Activated CD8-positive, alpha-beta T cell treated with anti-CD3 and anti-CD28 coated beads, Interleukin-2, amount 10 ng/mL, durations not matched to agents 7 days and 5 days (primary cell): ENCODE measurements around the gene MATN4. TPM values are rescaled to one million over a fixed set of nuclear protein-coding genes. Genes with fewer than 3 reads are reported as not detected.

Source experiments
- ATAC-seq: fragments of 150-1000 bp; cut with Tn5 transposase; one replicate; pipeline ENCODE4 v1.10.0; 2021; ENCODE audit warnings: moderate library complexity
- CTCF ChIA-PET: fragments of 350-600 bp; sonication (Branson Sonifier 250); formaldehyde crosslinking; loops from one replicate; lab custom pipeline; 2021; ENCODE audit warnings: antibody characterized with exemption; lab: Charles Lee
- POLR2A ChIA-PET: fragments of 350-600 bp; sonication (Branson Sonifier 250); formaldehyde crosslinking; loops from one replicate; lab custom pipeline; 2021; ENCODE audit warnings: antibody characterized with exemption; lab: Charles Lee
- DNase-seq: peaks from one replicate; pipeline ENCODE4 v3.0.0-alpha.2; 2020
- H3K27ac Mint-ChIP-seq: one replicate; pipeline ENCODE4 v1.8.0; 2021; ENCODE audit warnings: mild to moderate bottlenecking, mixed read lengths
- H3K27me3 Mint-ChIP-seq: one replicate; pipeline ENCODE4 v1.8.0; 2021; ENCODE audit warnings: low read depth, mixed read lengths
- H3K36me3 Mint-ChIP-seq: one replicate; pipeline ENCODE4 v1.8.0; 2021; ENCODE audit warnings: low read depth, mixed read lengths
- H3K4me1 Mint-ChIP-seq: one replicate; pipeline ENCODE4 v1.8.0; 2021; ENCODE audit warnings: low read depth, mixed read lengths
- H3K4me3 Mint-ChIP-seq: one replicate; pipeline ENCODE4 v1.8.0; 2021; ENCODE audit warnings: mild to moderate bottlenecking, mixed read lengths
- H3K9me3 Mint-ChIP-seq: one replicate; pipeline ENCODE4 v1.8.0; 2022; ENCODE audit warnings: mixed read lengths; ENCODE audit not compliant: insufficient read depth
- total RNA-seq, 2 experiments: library from RNA; stranded (reverse); gene quantifications; one replicate each; pipeline ENCODE4 v1.2.3, GENCODE V29; 2021

Gene MATN4
- total RNA-seq, 2 experiments from 2014 or later, result 0.39 TPM; not detected in 1

DNA sequence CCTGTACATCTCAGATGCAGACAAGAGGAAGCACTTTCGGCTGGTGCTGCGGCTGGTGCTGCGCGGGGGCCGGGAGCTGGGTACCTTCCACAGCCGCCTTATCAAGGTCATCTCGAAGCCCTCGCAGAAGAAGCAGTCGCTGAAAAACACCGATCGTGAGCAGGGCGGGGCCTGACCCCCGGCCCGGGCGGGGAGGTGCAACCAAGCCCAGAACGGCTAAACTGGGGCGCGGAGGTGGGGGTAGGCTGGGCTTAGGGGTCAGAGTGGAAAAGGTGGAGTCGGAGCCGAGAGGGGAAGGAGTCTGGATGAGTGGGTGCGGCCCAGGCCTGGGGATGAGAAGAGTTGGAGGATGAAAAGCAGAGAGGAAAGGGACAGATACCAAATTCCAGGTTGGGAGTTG lies 4.1 kb upstream of the MATN4 start:
- DNase-seq (no peak), ATAC-seq (no peak)
- no peaks in the 10 kb centered on the region for H3K9me3 Mint-ChIP-seq
- no peak overlapping the region for H3K4me3 Mint-ChIP-seq
- peaks cover 12% of the 10 kb centered on the region for H3K4me1 Mint-ChIP-seq
- CTCF ChIA-PET, result interaction anchor here (0.6 to 3.0 kb wide), 29 partner anchors 10 to 459 kb away, joined by 3 to 28 read pairs (median 4); partner anchors contain the start of gene SYS1
- H3K27ac Mint-ChIP-seq, result no peak overlapping the region
- H3K36me3 Mint-ChIP-seq, result no peaks in the 10 kb centered on the region
- peaks cover 42% of the 10 kb centered on the region for H3K27me3 Mint-ChIP-seq
- POLR2A ChIA-PET, result no interaction called here

DNA sequence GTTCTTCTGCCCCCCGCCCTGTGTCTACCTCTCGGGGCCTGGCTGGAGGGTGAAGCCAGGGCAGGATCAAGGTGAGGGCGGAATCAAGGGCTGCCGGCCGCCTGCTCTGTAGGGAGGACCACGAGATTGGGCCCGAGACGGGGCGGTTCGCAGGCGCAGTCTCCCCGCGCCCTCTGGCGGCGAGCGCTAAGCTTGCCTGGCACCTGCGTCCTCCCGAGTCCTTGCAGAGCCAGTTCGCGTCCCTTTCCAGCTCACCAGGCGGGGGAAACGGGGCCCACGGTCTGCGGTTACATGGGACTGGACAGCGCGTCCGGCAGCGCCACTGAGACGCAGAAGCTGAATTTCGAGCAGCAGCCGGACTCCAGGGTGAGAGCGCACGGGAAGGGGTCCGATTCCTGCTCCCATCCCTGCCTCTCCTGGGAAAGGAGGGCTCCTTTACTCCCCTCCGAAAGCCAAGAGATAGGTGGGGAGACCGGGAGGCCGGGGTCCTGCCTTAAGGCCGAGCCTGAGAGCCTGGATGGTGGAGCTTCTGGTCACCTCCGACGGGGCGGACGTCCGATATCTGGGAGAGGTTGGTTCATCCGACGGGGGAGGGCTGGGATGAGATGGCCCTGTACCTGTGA lies 3.6 kb upstream of the MATN4 start:
- Mint-ChIP-seq H3K27me3 (peaks cover 38% of the 10 kb centered on the region), H3K27ac (no peak overlapping the region), H3K4me1 (peaks cover 9% of the 10 kb centered on the region), H3K36me3 (no peaks in the 10 kb centered on the region), H3K9me3 (no peaks in the 10 kb centered on the region), H3K4me3 (no peak overlapping the region)
- peak; percentile 82 for ATAC-seq
- CTCF ChIA-PET, result interaction anchor here (0.6 to 3.0 kb wide), 29 partner anchors 9 to 459 kb away, joined by 3 to 28 read pairs (median 4); partner anchors contain the start of gene SYS1
- POLR2A ChIA-PET, result no interaction called here
- DNase-seq, result peak; percentile 70

- POLR2A ChIA-PET, result no interaction called here
- Mint-ChIP-seq H3K27me3 (peaks cover 40% of the 10 kb centered on the region), H3K27ac (no peak overlapping the region), H3K4me3 (no peak overlapping the region), H3K4me1 (peaks cover 7% of the 10 kb centered on the region), H3K9me3 (no peaks in the 10 kb centered on the region), H3K36me3 (no peaks in the 10 kb centered on the region)
- CTCF ChIA-PET, result interaction anchor here (1.7 kb wide), 1 partner anchor 15 kb away, joined by 6 read pairs; no protein-coding TSS in a partner anchor
- ATAC-seq, result no peak
- DNase-seq, result no peak
These were observed 976 bp upstream of the MATN4 start for GRCh38 chr20:45309075-45309474.

DNA sequence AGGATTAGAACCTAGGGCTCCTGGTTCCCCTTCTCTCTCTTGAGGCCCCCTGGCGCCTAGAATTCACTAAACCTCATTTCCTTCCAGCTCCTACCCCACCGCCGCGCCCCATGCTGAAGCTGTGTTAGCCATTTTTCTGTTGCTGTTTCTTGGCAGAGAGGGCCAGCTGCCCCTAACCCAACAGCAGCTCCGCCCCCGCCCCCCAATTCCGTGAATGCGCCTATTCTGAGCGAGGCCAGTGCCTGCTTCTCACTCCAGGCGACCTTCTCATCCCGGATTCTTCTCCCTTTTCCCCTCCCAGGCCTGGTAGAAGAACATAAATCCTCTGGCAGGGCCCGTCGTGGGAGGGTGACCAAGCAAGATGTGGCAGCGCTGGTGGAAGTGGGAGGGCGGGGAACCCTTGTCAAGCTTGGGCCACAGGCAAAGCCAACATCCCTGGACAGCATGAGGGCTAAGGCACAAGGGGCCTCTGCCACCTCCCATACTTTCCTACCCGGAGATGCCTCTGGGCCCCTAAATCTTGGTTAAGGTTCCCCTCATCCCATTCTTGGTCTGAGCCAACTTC lies 941 bp downstream of the MATN4 start:
- Mint-ChIP-seq H3K27me3 (peaks cover 41% of the 10 kb centered on the region), H3K27ac (no peak overlapping the region), H3K4me3 (no peak overlapping the region), H3K9me3 (no peaks in the 10 kb centered on the region), H3K36me3 (no peaks in the 10 kb centered on the region), H3K4me1 (peaks cover 14% of the 10 kb centered on the region)
- ChIA-PET CTCF (interaction anchor here (0.7 to 1.2 kb wide), 10 partner anchors 8 to 464 kb away, joined by 3 to 4 read pairs (median 3); no protein-coding TSS in a partner anchor), POLR2A (interaction anchor here (0.5 kb wide), 1 partner anchor 143 kb away, joined by 3 read pairs; no protein-coding TSS in a partner anchor)
- ATAC-seq, result no peak
- DNase-seq, result no peak

- POLR2A ChIA-PET, result no interaction called here
- ATAC-seq (peak; percentile 57), DNase-seq (peak; percentile 56)
- H3K4me1 Mint-ChIP-seq, result peaks cover 20% of the 10 kb centered on the region
- CTCF ChIA-PET, result interaction anchor here (0.8 to 1.2 kb wide), 6 partner anchors 8 to 464 kb away, joined by 3 to 4 read pairs (median 3); no protein-coding TSS in a partner anchor
- no peak within 1 kb of the TSS for H3K27ac Mint-ChIP-seq
- H3K36me3 Mint-ChIP-seq, result no peaks in the 10 kb centered on the region
- H3K9me3 Mint-ChIP-seq, result no peaks in the 10 kb centered on the region
- H3K27me3 Mint-ChIP-seq, result peaks cover 41% of the 10 kb centered on the region
- no peak within 1 kb of the TSS for H3K4me3 Mint-ChIP-seq
These were observed 1.6 kb downstream of the MATN4 start, which contains the start of gene RBPJL for GRCh38 chr20:45306431-45306982. TSS of gene RBPJL (plus strand) at chr20:45306840. CDS start at chr20:45306923, 83 bp downstream.

GRCh38 chr20:45305262-45305661 lies 2.8 kb downstream of the MATN4 start:
- POLR2A ChIA-PET, result no interaction called here
- peaks cover 34% of the 10 kb centered on the region for H3K27me3 Mint-ChIP-seq

DNA sequence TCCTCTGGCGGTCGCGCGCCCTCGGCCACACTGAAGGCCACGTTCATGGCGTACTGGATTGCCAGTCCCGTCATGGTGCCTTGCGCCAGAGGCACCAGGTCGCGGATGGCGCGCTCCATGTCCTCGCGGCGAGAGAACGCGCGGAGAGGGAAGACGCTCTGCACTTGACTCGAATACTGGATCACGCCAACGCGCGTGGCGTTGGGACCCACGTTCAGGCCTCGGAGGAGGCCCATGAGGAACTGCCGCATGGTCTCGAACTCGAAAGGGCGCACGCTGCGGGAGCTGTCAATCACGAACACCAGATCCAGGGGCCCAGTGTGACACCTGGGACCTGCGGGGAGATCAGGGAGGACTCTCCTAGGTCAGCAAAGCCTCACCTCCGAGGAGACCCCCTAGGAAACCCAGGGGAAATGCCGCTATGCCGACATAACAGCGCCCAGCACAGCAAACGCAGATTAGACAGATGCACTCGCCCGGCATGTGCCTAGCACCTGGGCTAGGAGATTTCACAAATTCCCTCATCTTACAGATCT lies 3.6 kb downstream of the MATN4 start:
- H3K36me3 Mint-ChIP-seq, result no peaks in the 10 kb centered on the region
- H3K9me3 Mint-ChIP-seq, result no peaks in the 10 kb centered on the region
- DNase-seq (no peak), ATAC-seq (no peak)
- H3K27ac Mint-ChIP-seq, result no peak overlapping the region
- ChIA-PET CTCF (interaction anchor here (1.0 to 6.4 kb wide), 6 partner anchors 8 to 466 kb away, joined by 4 to 131 read pairs (median 11); partner anchors contain the start of gene SYS1), POLR2A (no interaction called here)
- no peak overlapping the region for H3K4me3 Mint-ChIP-seq
- peaks cover 15% of the 10 kb centered on the region for H3K4me1 Mint-ChIP-seq
- H3K27me3 Mint-ChIP-seq, result peaks cover 29% of the 10 kb centered on the region

More at GRCh38 chr20:45305262-45305661, 2.8 kb downstream of the MATN4 start:
- DNase-seq (no peak), ATAC-seq (no peak)
- no peak overlapping the region for H3K27ac Mint-ChIP-seq
- no peaks in the 10 kb centered on the region for H3K36me3 Mint-ChIP-seq
- H3K9me3 Mint-ChIP-seq, result no peaks in the 10 kb centered on the region
- H3K4me1 Mint-ChIP-seq, result peaks cover 15% of the 10 kb centered on the region
- CTCF ChIA-PET, result interaction anchor here (0.7 to 6.4 kb wide), 6 partner anchors 13 to 261 kb away, joined by 3 to 131 read pairs (median 4); partner anchors contain the start of gene SYS1
- H3K4me3 Mint-ChIP-seq, result no peak overlapping the region

DNA sequence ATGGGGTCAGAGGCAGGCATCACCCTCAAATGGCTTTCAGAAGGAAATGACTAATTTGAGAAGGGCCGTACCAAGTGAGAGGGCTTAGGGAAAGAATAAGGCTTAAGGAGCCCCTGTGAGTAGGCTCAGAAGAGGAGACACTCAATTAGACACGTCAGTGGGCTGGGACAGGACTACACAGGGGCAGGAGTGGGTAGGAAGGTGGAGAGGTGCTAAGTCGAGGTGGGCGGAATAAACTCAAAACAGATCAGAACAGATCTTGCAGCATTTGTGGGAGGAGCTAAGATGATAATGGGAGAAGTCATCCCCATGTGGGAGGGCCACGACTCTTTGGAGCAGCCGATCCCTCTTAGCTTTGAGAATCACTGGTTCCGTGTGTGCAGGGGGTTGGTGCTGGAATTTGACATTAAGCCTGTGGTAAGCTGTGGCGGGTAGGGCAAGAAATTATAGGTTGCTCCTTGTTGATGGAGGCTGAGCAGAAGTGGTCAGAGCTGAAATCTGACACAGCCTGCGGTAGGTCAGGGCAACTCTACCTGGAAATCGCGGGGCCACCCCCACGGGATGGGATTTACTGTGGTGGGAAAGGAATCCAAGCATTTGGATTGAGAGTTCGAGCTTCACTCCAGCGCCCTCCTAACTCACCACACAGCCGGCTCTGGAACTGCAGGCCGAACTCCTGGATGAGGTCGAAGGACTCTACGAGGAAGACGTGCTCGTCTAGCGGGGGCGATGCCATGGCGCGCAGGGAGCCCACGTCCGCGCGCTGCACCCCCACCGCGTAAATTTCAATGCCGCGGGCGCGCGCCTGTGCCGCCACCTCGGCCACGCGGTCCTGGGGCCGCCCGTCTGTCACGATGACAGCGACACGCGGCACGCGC lies 4.3 kb downstream of the MATN4 start:
- Mint-ChIP-seq H3K27ac (no peak overlapping the region), H3K4me1 (peaks cover 15% of the 10 kb centered on the region), H3K27me3 (peaks cover 25% of the 10 kb centered on the region), H3K9me3 (no peaks in the 10 kb centered on the region), H3K4me3 (no peak overlapping the region), H3K36me3 (no peaks in the 10 kb centered on the region)
- ChIA-PET POLR2A (interaction anchor here (0.9 kb wide), 1 partner anchor 15 kb away, joined by 3 read pairs; no protein-coding TSS in a partner anchor), CTCF (interaction anchor here (1.1 to 6.4 kb wide), 8 partner anchors 9 to 467 kb away, joined by 4 to 131 read pairs (median 6); no protein-coding TSS in a partner anchor)
- ATAC-seq (no peak), DNase-seq (no peak)

DNA sequence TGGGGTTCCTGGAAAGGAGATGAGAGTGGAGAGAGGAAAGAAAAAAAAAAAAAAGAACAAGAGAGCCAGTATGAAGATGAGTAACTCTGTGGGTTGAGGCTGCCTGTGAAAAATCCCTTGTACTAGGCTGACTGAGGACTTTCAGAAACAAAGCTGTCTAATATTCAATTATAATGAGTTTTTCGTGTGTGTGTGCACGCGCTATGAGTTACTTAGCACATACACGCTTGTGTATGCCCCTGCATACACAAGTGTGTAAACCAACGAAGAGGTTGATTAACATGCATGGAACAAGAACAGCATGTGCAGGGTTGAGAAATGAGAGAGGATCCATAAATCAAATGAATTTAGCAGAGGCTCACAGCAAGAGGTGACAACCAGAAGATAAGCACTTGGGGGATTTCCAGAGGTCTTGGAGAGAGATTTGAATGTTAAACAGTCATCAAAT lies 6.3 kb downstream of the MATN4 start:
- Mint-ChIP-seq H3K9me3 (no peaks in the 10 kb centered on the region), H3K4me3 (no peak overlapping the region), H3K4me1 (peaks cover 15% of the 10 kb centered on the region), H3K36me3 (no peaks in the 10 kb centered on the region), H3K27ac (no peak overlapping the region), H3K27me3 (peaks cover 17% of the 10 kb centered on the region)
- POLR2A ChIA-PET, result interaction anchor here (1.6 kb wide), 1 partner anchor 11 kb away, joined by 3 read pairs; no protein-coding TSS in a partner anchor
- no peak for ATAC-seq
- CTCF ChIA-PET, result interaction anchor here (0.7 to 6.4 kb wide), 10 partner anchors 10 to 469 kb away, joined by 3 to 131 read pairs (median 3); partner anchors contain the start of gene SYS1
- no peak for DNase-seq

- Mint-ChIP-seq H3K27ac (no peak overlapping the region), H3K27me3 (peaks cover 17% of the 10 kb centered on the region), H3K4me1 (peaks cover 18% of the 10 kb centered on the region), H3K4me3 (no peak overlapping the region), H3K36me3 (no peaks in the 10 kb centered on the region), H3K9me3 (no peaks in the 10 kb centered on the region)
- DNase-seq, result peak; percentile 59
- ChIA-PET CTCF (interaction anchor here (0.7 to 6.4 kb wide), 11 partner anchors 9 to 770 kb away, joined by 3 to 131 read pairs (median 3); partner anchors contain the start of gene SYS1), POLR2A (interaction anchor here (0.6 to 1.6 kb wide), 2 partner anchors 10 to 1847 kb away, joined by 3 read pairs; no protein-coding TSS in a partner anchor)
- ATAC-seq, result peak; percentile 91
These were observed 7.1 kb downstream of the MATN4 start for GRCh38 chr20:45300961-45301360.
